ENCODE results near the gene PDE9A. TPM values are rescaled to one million over a fixed set of nuclear protein-coding genes. Genes with fewer than 3 reads are reported as not detected.

PDE9A gene
- total RNA-seq, 2 donors from 2014 or later, result 4.0 to 5.6 TPM

- intact Hi-C loops (cut with DNase I), result no loop called here
- DNase-seq (ENCODE audit: low spot score), result no peak
Observed at GRCh38 chr21:42665484-42665883, 12.1 kb downstream of the PDE9A start.

- intact Hi-C loops (cut with DNase I), result no loop called here
- DNase-seq (ENCODE audit: low spot score), result no peak
Observed at GRCh38 chr21:42666023-42666747, 12.8 kb downstream of the PDE9A start.

- intact Hi-C loops (cut with DNase I), result no loop called here
Observed at GRCh38 chr21:42666925-42667324, 13.5 kb downstream of the PDE9A start.

GRCh38 chr21:42668298-42668992 is 15.0 kb downstream of the PDE9A start:
- intact Hi-C loops (cut with DNase I), result no loop called here
- DNase-seq (ENCODE audit: low spot score), result no peak

More at GRCh38 chr21:42666925-42667324, 13.5 kb downstream of the PDE9A start:
- DNase-seq (ENCODE audit: low spot score), result no peak

GRCh38 chr21:42669041-42669440 is 15.6 kb downstream of the PDE9A start:
- DNase-seq (ENCODE audit: low spot score), result no peak
- intact Hi-C loops (cut with DNase I), result no loop called here

- no peak for DNase-seq (ENCODE audit: low spot score)
- intact Hi-C loops (cut with DNase I), result no loop called here
Observed at GRCh38 chr21:42670058-42670880, 16.8 kb downstream of the PDE9A start.

- intact Hi-C loops (cut with DNase I), result no loop called here
- DNase-seq (ENCODE audit: low spot score), result no peak
Observed at GRCh38 chr21:42670884-42671283, 17.5 kb downstream of the PDE9A start.

- intact Hi-C loops (cut with DNase I), result no loop called here
- no peak for DNase-seq (ENCODE audit: low spot score)
Observed at GRCh38 chr21:42671778-42672593, 18.6 kb downstream of the PDE9A start.

- intact Hi-C loops (cut with DNase I), result no loop called here
- DNase-seq (ENCODE audit: low spot score), result no peak
Observed at GRCh38 chr21:42672699-42673458, 19.5 kb downstream of the PDE9A start.

- no peak for DNase-seq (ENCODE audit: low spot score)
- intact Hi-C loops (cut with DNase I), result no loop called here
Observed at GRCh38 chr21:42673633-42674328, 20.4 kb downstream of the PDE9A start.

- no peak for DNase-seq (ENCODE audit: low spot score)
- intact Hi-C loops (cut with DNase I), result no loop called here
Observed at GRCh38 chr21:42674351-42674940, 21.0 kb downstream of the PDE9A start.

- intact Hi-C loops (cut with DNase I), result no loop called here
- no peak for DNase-seq (ENCODE audit: low spot score)
Observed at GRCh38 chr21:42675403-42675802, 22.0 kb downstream of the PDE9A start.

- DNase-seq (ENCODE audit: low spot score), result no peak
- intact Hi-C loops (cut with DNase I), result no loop called here
Observed at GRCh38 chr21:42676808-42677207, 23.4 kb downstream of the PDE9A start.

GRCh38 chr21:42677339-42678321 is 24.2 kb downstream of the PDE9A start:
- DNase-seq (ENCODE audit: low spot score), result no peak

GRCh38 chr21:42678618-42679295 is 25.3 kb downstream of the PDE9A start:
- intact Hi-C loops (cut with DNase I), result no loop called here
- DNase-seq (ENCODE audit: low spot score), result no peak

More at GRCh38 chr21:42677339-42678321, 24.2 kb downstream of the PDE9A start:
- intact Hi-C loops (cut with DNase I), result no loop called here

Data from posterior vena cava (tissue), 2 donors.